OCI-LY7 (cell line): ENCODE measurements around the gene DUSP9. TPM values are rescaled to one million over a fixed set of nuclear protein-coding genes. Genes with fewer than 3 reads are reported as not detected.

Experiments used
- BruUV-seq: library from RNA; stranded (reverse); fragments of 400-500 nt; replicated peaks from 2 replicates; lab custom pipeline; 2021; lab: Mats Ljungman, UMichigan
- CTCF ChIA-PET: fragments of 300-600 bp; sonication (Branson Sonifier 250); formaldehyde crosslinking; loops from one replicate; lab custom pipeline; 2022; ENCODE audit warnings: antibody characterized with exemption; ENCODE audit not compliant: unreplicated experiment; lab: Charles Lee
- POLR2A ChIA-PET: fragments of 300-600 bp; sonication (Branson Sonifier 250); formaldehyde crosslinking; loops from one replicate; lab custom pipeline; 2022; ENCODE audit warnings: antibody characterized with exemption; lab: Charles Lee
- DNase-seq: peaks from one replicate; pipeline ENCODE4 v3.0.0-alpha.2; 2015; ENCODE audit warnings: low spot score
- H2AFZ ChIP-seq: fragments of 200-600 bp; sonication (generic), shearing (Covaris generic); 2 replicates; pipeline ENCODE4 v1.6.1; 2014; ENCODE audit warnings: mild to moderate bottlenecking, antibody characterized with exemption, low read length, moderate library complexity
- H3K27ac ChIP-seq: fragments of 200-600 bp; sonication (generic); 2 replicates; pipeline ENCODE4 v1.5.1; 2014; ENCODE audit warnings: mixed run types, low read depth, mild to moderate bottlenecking, moderate library complexity, low read length, inconsistent platforms; ENCODE audit not compliant: poor library complexity, severe bottlenecking
- H3K36me3 ChIP-seq: fragments of 200-600 bp; sonication (generic); 2 replicates; pipeline ENCODE4 v1.6.1; 2014; ENCODE audit warnings: mild to moderate bottlenecking, antibody characterized with exemption, low read length, moderate library complexity, mixed read lengths; ENCODE audit not compliant: insufficient read depth
- H3K4me1 ChIP-seq: fragments of 200-600 bp; sonication (generic); 2 replicates; pipeline ENCODE4 v1.5.1; 2014; ENCODE audit warnings: mild to moderate bottlenecking, low read length; ENCODE audit not compliant: insufficient read depth, poor library complexity, severe bottlenecking
- H3K4me2 ChIP-seq: fragments of 200-600 bp; sonication (generic); 2 replicates; pipeline ENCODE4 v1.6.1; 2014; ENCODE audit warnings: mild to moderate bottlenecking, low read length
- H3K4me3 ChIP-seq: fragments of 200-600 bp; sonication (generic); 2 replicates; pipeline ENCODE4 v1.5.1; 2014; ENCODE audit warnings: mild to moderate bottlenecking, low read depth, low read length; ENCODE audit not compliant: poor library complexity, severe bottlenecking
- H3K79me2 ChIP-seq: fragments of 200-600 bp; sonication (generic); 2 replicates; pipeline ENCODE4 v1.6.1; 2016; ENCODE audit warnings: low read depth, mild to moderate bottlenecking, low read length, moderate library complexity, mixed read lengths; ENCODE audit not compliant: insufficient read depth
- H3K9me2 ChIP-seq: fragments of 200-600 bp; sonication (generic); 2 replicates; pipeline ENCODE4 v1.6.1; 2016; ENCODE audit warnings: mild to moderate bottlenecking, low read length, mixed read lengths; ENCODE audit not compliant: insufficient read depth
- H3K9me3 ChIP-seq: fragments of 200-600 bp; sonication (generic); 2 replicates; pipeline ENCODE4 v1.6.1; 2014; ENCODE audit warnings: mild to moderate bottlenecking, mixed run types, low read length, mixed read lengths
- H4K20me1 ChIP-seq: fragments of 200-600 bp; sonication (generic); 2 replicates; pipeline ENCODE4 v1.6.1; 2014; ENCODE audit warnings: mild to moderate bottlenecking, antibody characterized with exemption, low read length, moderate library complexity, mixed read lengths; ENCODE audit not compliant: insufficient read depth
- CTCF ChIP-seq: fragments of 200-600 bp; sonication (generic); conservative IDR thresholded peaks from 2 replicates; pipeline ENCODE4 v1.5.1; 2014; ENCODE audit warnings: mild to moderate bottlenecking, antibody characterized with exemption, low read length, moderate library complexity, mixed read lengths
- EZH2phosphoT487 ChIP-seq: fragments of 200-600 bp; sonication (generic); IDR thresholded peaks from 2 replicates; pipeline ENCODE4 v1.6.1; 2018; ENCODE audit warnings: low read depth, borderline replicate concordance, mild to moderate bottlenecking, mixed run types, antibody characterized with exemption, low read length, moderate library complexity, mixed read lengths
- intact Hi-C: fragments of 100-400 bp; cut with micrococcal nuclease; formaldehyde crosslinking; loops from one replicate; pipeline ENCODE4 v1.10.0; 2022; ENCODE audit not compliant: unreplicated experiment
- total RNA-seq, 2 experiments: library from RNA; depleted of rRNA in 1 of 2; stranded (reverse); fragments of >200 nt in 1 of 2; shearing (Covaris generic) in 1 of 2; gene quantifications; 2 replicates each; pipeline ENCODE4 v1.2.3, GENCODE V29; 2014 to 2022

Gene DUSP9
- total RNA-seq, 2 experiments from 2014 or later: not detected

DNA sequence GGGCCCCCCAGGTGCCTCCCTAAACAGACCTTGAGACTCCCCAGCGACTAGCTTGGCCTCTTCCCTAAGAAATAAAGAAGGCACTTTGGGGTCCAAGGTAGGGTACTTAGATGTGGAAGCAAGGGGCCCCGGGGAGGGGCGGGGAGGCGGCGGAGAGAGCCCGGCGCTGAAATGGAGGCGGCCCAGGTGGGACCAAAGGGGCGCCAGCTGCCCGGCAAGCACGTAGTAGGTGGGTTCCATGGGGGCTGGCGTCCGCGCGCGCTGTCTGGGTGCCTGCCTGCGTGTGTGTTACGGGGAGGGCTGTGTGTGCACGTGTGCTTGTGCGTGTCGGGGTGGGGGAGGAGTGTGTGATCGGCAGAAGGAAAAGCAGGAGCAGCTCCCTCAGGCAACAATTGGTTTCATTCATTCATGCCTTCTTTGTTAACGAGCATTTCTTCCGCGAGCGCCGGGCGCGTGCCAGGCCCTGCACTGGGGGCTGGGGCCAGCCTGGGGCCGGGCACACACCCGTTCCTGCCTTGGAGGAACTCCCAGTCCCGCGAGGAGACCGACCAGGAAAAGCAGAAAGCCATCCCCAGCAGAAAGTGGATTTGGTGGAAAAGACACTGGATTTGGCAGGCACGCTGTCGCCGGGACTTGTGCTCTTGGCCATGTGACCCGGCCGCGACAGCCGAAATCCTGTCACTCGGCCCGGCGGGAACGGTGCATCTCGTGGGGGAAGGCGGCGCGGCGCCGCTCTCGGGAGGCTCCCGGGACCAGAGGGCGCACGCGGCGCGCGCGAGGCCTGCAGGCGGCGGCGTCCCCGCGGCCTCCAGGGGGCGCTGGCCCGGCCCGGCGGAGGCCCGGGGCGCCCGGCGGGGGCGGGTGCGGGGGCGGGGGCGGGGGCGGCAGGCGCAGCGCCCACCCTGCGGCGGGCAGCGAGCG, 3.3 kb upstream of the DUSP9 start:
- H3K36me3 ChIP-seq: no peaks in the 10 kb centered on the region
- no peak for DNase-seq
- H3K4me3 ChIP-seq: no peak overlapping the region
- H3K4me2 ChIP-seq: no peak overlapping the region
- ChIA-PET CTCF (no interaction called here), POLR2A (no interaction called here)
- H4K20me1 ChIP-seq: no peaks in the 10 kb centered on the region
- H2AFZ ChIP-seq: no peak overlapping the region
- H3K79me2 ChIP-seq: no peaks in the 10 kb centered on the region
- TF ChIP-seq CTCF (peak; percentile 23; the same call in 1 of the 2 replicates), EZH2phosphoT487 (no peak)
- intact Hi-C loops: no loop called here
- no peaks in the 10 kb centered on the region for H3K9me2 ChIP-seq
- BruUV-seq: no TSS peak
- H3K4me1 ChIP-seq: no peaks in the 10 kb centered on the region
- H3K9me3 ChIP-seq: no peaks in the 10 kb centered on the region
- H3K27ac ChIP-seq: no peak overlapping the region

GRCh38 chrX:153644356-153645125, 2.5 kb upstream of the DUSP9 start:
- Histone ChIP-seq H3K79me2 (no peaks in the 10 kb centered on the region), H3K4me1 (no peaks in the 10 kb centered on the region), H3K4me2 (no peak overlapping the region), H2AFZ (no peak overlapping the region), H4K20me1 (no peaks in the 10 kb centered on the region), H3K4me3 (no peak overlapping the region), H3K9me2 (no peaks in the 10 kb centered on the region), H3K36me3 (no peaks in the 10 kb centered on the region), H3K9me3 (no peaks in the 10 kb centered on the region), H3K27ac (no peak overlapping the region)
- intact Hi-C loops: no loop called here
- TF ChIP-seq CTCF (no peak), EZH2phosphoT487 (no peak)
- BruUV-seq: no TSS peak
- CTCF ChIA-PET: no interaction called here
- no peak for DNase-seq
- POLR2A ChIA-PET: no interaction called here
